Cardiac muscle cell (in vitro differentiated cells and primary cell): ENCODE data around the gene SKI. TPM values are rescaled to one million over a fixed set of nuclear protein-coding genes. Genes with fewer than 3 reads are reported as not detected.

Experiments
- DNase-seq, 2 donors: peaks; one replicate each; pipeline versions ENCODE4 v3.0.0 to v3.0.0-alpha.2; 2010 to 2017; ENCODE audit warnings: low read depth in 1 of 2, low spot score in 1 of 2
- H3K27ac ChIP-seq: fragments of 200-600 bp; sonication (generic); 2 replicates; pipeline ENCODE4 v1.5.1; 2016
- H3K27me3 ChIP-seq: fragments of 200-600 bp; sonication (generic); 2 replicates; pipeline ENCODE4 v1.6.0; 2016; ENCODE audit warnings: control low read depth
- H3K36me3 ChIP-seq: fragments of 200-600 bp; sonication (generic); 2 replicates; pipeline ENCODE4 v1.5.1; 2016; ENCODE audit warnings: control low read depth
- H3K4me1 ChIP-seq: fragments of 200-600 bp; sonication (generic); 2 replicates; pipeline ENCODE4 v1.8.1; 2017; ENCODE audit warnings: low read depth, mild to moderate bottlenecking, mixed run types
- H3K4me3 ChIP-seq: fragments of 200-600 bp; sonication (generic); 2 replicates; pipeline ENCODE4 v1.5.1; 2016; ENCODE audit warnings: mild to moderate bottlenecking
- H3K9me3 ChIP-seq: fragments of 200-600 bp; sonication (generic); 2 replicates; pipeline ENCODE4 v1.5.1; 2017; ENCODE audit warnings: low read depth, mild to moderate bottlenecking, control low read depth
- polyA plus RNA-seq: library from polyadenylated mRNA; unstranded; fragments of >200 nt; fragmentation: Nextera tagmentation; extraction: Ambion mirVana; gene quantifications from 2 replicates; pipeline ENCODE4 v1.2.1, GENCODE V29; 2016
- total RNA-seq: library from RNA; depleted of rRNA; stranded (reverse); fragments of >200 nt; gene quantifications from 2 replicates; pipeline ENCODE4 v1.2.3, GENCODE V29; 2016
- TF ChIP-seq, protein P1 (sequence below): IDR thresholded peaks from 2 replicates; pipeline ENCODE4 v1.5.1; 2012; ENCODE audit warnings: low read depth, mild to moderate bottlenecking, low read length

Gene SKI
- total and polyA plus RNA-seq, 2 experiments from 2014 or later, result 2.7 to 31.9 TPM

DNA sequence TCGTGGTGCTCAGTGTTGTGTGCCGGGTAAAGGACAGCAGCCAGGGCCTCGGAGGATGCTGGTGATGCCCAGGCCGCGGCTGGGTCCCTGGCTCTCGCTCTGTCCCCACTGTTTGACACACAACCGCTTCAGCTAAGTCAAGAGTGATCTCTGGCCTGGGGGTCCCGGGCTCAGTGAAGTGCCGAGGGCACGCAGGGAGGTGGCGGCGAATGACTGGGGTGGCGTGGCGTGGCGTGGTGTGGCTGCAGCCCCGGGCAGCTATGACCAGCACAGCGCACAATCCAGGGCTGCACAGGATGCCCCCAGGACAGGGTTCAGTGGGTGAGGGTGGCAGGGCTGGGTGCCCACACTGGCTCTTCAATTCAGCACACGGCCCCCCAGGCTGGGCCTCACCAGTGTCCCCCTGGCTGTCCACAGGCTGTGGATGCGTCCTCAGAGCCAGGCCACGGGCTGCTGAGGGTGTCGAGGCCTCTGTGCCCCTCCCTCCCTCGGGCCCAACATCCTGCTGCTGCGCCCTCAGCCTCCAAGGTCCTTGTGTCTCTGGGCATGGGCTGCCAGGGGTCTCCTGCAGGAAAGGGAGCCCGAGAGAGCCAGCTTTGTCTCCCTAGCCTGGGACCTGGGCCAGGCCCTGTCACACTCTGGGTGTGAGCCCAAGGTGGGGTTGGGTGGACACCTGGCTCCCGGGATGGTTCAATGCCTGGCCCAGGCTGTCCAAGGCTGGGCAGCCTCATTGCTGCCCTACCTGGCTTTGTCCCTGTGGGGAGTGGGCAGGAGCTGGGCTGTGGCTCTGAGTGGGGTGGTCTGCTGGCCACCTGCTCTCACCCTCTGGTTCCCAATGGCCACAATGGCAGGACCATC is 12.0 kb upstream of the SKI start:
- no peak overlapping the region for H3K4me3 ChIP-seq
- TF ChIP-seq, protein P1, sequence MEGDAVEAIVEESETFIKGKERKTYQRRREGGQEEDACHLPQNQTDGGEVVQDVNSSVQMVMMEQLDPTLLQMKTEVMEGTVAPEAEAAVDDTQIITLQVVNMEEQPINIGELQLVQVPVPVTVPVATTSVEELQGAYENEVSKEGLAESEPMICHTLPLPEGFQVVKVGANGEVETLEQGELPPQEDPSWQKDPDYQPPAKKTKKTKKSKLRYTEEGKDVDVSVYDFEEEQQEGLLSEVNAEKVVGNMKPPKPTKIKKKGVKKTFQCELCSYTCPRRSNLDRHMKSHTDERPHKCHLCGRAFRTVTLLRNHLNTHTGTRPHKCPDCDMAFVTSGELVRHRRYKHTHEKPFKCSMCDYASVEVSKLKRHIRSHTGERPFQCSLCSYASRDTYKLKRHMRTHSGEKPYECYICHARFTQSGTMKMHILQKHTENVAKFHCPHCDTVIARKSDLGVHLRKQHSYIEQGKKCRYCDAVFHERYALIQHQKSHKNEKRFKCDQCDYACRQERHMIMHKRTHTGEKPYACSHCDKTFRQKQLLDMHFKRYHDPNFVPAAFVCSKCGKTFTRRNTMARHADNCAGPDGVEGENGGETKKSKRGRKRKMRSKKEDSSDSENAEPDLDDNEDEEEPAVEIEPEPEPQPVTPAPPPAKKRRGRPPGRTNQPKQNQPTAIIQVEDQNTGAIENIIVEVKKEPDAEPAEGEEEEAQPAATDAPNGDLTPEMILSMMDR, result no peak
- no peak overlapping the region for H3K27ac ChIP-seq
- H3K27me3 ChIP-seq, result no peaks in the 10 kb centered on the region
- no peak for DNase-seq
- H3K36me3 ChIP-seq, result no peaks in the 10 kb centered on the region
- H3K9me3 ChIP-seq, result no peaks in the 10 kb centered on the region
- peaks cover 33% of the 10 kb centered on the region for H3K4me1 ChIP-seq

DNA sequence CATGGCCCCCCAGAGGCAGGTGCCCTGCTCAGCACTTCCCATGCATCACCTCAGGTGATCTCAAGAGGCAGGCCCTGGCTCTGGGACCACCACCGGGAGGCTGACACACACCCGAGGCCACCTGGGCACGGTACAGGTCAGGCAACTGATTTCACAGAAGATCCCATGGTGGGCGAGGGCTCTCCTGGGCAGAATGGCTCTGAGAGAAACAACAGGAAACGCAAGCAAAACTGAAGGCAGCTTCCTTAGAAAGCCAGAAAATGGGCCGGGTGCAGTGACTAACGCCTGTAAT is 11.4 kb upstream of the SKI start:
- DNase-seq, result no peak
- no peaks in the 10 kb centered on the region for H3K9me3 ChIP-seq

DNA sequence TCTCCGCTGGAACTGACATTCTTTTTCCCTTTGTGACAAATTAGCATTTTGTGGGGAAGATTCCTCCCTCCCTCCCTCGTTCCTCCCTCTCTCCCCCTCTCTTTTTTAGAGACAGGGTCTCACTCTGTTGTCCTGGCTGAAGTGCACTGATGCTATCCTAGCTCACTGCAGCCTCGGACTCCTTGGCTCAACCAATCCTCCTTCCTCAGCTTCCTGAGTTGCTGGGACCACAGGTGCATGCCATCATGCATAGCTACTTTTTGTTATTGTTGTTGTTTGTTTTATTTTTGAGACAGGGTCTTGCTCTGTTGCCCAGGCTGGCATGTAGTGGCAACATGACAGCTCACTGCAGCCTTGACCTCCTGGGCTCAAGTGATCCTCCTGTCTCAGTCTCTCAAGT is 6.8 kb upstream of the SKI start:
- H3K9me3 ChIP-seq, result no peaks in the 10 kb centered on the region
- TF ChIP-seq, protein P1, result no peak
- no peak overlapping the region for H3K27ac ChIP-seq
- H3K27me3 ChIP-seq, result no peaks in the 10 kb centered on the region
- DNase-seq, result no peak
- H3K4me1 ChIP-seq, result no peaks in the 10 kb centered on the region
- H3K36me3 ChIP-seq, result no peaks in the 10 kb centered on the region
- H3K4me3 ChIP-seq, result no peak overlapping the region

More for the DNA sequence above, 11.4 kb upstream of the SKI start:
- Histone ChIP-seq H3K4me1 (peaks cover 33% of the 10 kb centered on the region), H3K36me3 (no peaks in the 10 kb centered on the region), H3K4me3 (no peak overlapping the region), H3K27ac (no peak overlapping the region), H3K27me3 (no peaks in the 10 kb centered on the region)
- TF ChIP-seq, protein P1, result no peak

DNA sequence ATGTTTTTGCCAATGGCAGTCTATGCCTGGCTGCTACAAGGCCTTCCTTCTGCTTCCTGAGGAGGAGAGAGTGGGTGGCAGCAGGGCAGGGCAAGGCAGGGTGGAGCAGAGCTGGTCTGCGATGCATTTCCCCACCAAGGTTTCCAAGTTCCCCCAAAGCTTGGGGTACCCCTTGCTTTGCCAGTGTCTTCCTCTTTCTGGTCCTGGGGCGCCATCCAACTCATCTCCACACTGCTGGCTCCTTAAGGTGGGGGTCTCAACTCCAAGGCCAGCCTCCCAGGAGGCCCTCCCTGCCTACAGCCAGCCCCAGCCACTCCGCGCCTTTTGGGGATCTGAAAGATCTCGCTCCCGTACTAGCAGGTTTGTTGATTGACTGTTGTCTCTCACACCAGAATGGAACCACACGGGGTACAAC is 3.9 kb upstream of the SKI start:
- no peaks in the 10 kb centered on the region for H3K4me1 ChIP-seq
- H3K4me3 ChIP-seq, result no peak overlapping the region
- no peak overlapping the region for H3K27ac ChIP-seq
- no peak for DNase-seq
- H3K36me3 ChIP-seq, result no peaks in the 10 kb centered on the region
- H3K27me3 ChIP-seq, result no peaks in the 10 kb centered on the region
- TF ChIP-seq, protein P1, result no peak
- H3K9me3 ChIP-seq, result no peaks in the 10 kb centered on the region

DNA sequence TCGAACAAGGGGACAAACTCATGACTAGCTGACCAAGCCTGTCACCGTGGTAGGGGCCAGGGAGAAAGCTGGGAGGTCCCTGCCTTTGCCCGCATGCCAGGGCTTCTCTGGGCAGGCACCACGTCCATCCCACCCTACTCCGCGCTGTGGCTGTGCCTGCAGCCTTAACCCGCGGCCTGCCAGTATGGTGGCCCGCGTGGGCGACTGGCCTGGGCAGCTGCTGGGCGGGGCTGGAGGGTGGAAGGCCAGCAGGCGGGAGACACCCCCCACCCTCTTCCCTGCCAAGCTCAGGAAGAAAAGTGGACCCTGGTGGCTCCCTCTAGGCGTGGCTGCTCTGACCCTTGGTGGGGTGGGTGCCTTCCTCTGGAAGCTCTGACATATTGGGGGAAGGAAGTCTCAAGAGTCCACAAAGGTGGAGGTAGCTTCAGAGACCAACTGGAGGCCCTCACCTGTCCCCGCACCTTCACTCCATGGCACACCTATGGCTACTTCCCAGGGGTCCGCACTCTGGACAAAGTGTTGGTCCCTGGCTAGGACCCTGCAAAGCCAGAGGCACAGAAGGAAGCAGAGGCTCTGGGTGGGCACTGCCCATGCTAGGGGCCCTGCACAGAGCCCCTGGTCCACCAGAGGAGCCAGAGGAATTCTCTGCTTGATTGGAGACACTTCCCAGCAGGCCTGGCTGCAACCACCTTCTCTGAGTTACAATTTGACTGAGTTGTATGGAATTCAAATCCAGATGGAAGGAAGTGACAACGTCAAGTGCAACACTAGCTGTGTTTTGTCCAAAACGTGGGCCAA is 3.3 kb upstream of the SKI start:
- H3K4me1 ChIP-seq, result peaks cover 5% of the 10 kb centered on the region
- no peak for DNase-seq
- no peak overlapping the region for H3K27ac ChIP-seq

More for the DNA sequence above, 3.3 kb upstream of the SKI start:
- Histone ChIP-seq H3K36me3 (no peaks in the 10 kb centered on the region), H3K27me3 (no peaks in the 10 kb centered on the region), H3K9me3 (no peaks in the 10 kb centered on the region), H3K4me3 (no peak overlapping the region)
- TF ChIP-seq, protein P1, result no peak
